ENCODE data around the gene KRTAP4-8. TPM values are rescaled to one million over a fixed set of nuclear protein-coding genes. Genes with fewer than 3 reads are reported as not detected.

The KRTAP4-8 gene
- total and polyA plus RNA-seq, 2 of the 8 experiments (the other 6 are each of a cell fraction or from before 2014, with no cell fraction given) = not detected

DNA sequence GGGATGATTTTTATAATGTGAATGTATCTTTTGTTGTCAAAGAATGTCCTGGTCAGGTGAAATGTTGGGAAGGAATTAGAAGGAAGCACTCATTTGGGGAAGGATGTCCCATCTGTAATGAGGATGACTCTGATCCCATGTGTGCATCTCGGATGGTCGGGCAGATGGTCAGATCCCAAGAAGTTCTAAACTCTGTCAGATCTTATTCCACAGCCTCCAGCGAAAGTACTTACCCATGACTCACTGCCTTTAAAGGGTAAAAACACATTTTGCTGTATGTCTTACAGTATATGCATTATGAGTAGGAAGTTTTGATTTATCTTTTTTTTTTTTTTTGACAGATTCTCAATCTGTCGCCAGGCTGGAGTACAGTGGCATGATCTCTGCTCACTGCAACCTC lies 20.8 kb upstream of the KRTAP4-8 start:
- Histone ChIP-seq H2AFZ (ENCODE audit: low read length) (no peak overlapping the region), H2BK15ac (ENCODE audit: low read length) (no peak overlapping the region), H2BK5ac (ENCODE audit: low read depth, low read length) (no peak overlapping the region), H3K4me3 (ENCODE audit: extremely low read depth in 1 of 4, insufficient read depth in 2 of 4, low read depth in 3 of 4, low read length in 4 of 4) (no peak overlapping the region), H3K56ac (replicated peaks; ENCODE audit: insufficient read length, low read depth, low read length) (no peak overlapping the region), H3K79me2 (ENCODE audit: control insufficient read depth in 1 of 2, insufficient read depth in 2 of 2, low read length in 2 of 2) (no peaks in the 10 kb centered on the region), H4K91ac (replicated peaks; ENCODE audit: insufficient read length, low read length) (no peak overlapping the region), H3K14ac (ENCODE audit: insufficient read length) (no peak overlapping the region), H3K36me3 (ENCODE audit: control insufficient read depth in 2 of 4, insufficient read depth in 4 of 4, low read length in 3 of 4) (no peaks in the 10 kb centered on the region; a peak in 1 of 8 replicates), H2BK12ac (ENCODE audit: low read depth, low read length) (no peak overlapping the region), H3K79me1 (ENCODE audit: low read depth, low read length) (no peaks in the 10 kb centered on the region), H4K20me1 (replicated peaks in 1 of 2; ENCODE audit: control insufficient read depth in 1 of 2, insufficient read depth in 2 of 2, low read length in 2 of 2) (no peaks in the 10 kb centered on the region), H3K4me2 (ENCODE audit: insufficient read depth in 1 of 2, low read depth in 2 of 2, low read length in 2 of 2) (no peak overlapping the region), H3K4me1 (replicated peaks in 1 of 4; ENCODE audit: control insufficient read depth in 3 of 4, insufficient read depth in 4 of 4, low read length in 3 of 4) (no peaks in the 10 kb centered on the region), H2AK5ac (ENCODE audit: low read depth, low read length) (no peak overlapping the region), H3K23ac (ENCODE audit: insufficient read length) (no peak overlapping the region), H4K8ac (ENCODE audit: extremely low read depth, insufficient read depth, low read length) (no peak overlapping the region), H3K4ac (replicated peaks; ENCODE audit: insufficient read length, low read depth, low read length) (no peak overlapping the region), H2BK20ac (ENCODE audit: low read length) (no peak overlapping the region), H3K23me2 (ENCODE audit: low read depth, low read length) (no peaks in the 10 kb centered on the region; the same call in 1 of the 2 replicates), H3K18ac (ENCODE audit: extremely low read depth, low read length) (no peak overlapping the region), H3K27ac (ENCODE audit: low read depth, low read length) (no peak overlapping the region), H3K9ac (replicated peaks in 1 of 4; ENCODE audit: extremely low read depth in 1 of 4, low read depth in 3 of 4, low read length in 3 of 4) (no peak overlapping the region), H2BK120ac (replicated peaks; ENCODE audit: low read depth, low read length) (no peak overlapping the region), H4K5ac (ENCODE audit: insufficient read length, low read depth, low read length) (no peak overlapping the region), H3K27me3 (replicated peaks in 1 of 4; ENCODE audit: control insufficient read depth in 3 of 4, extremely low read depth in 1 of 4, insufficient read depth in 3 of 4, low read length in 3 of 4) (no peaks in the 10 kb centered on the region), H3K9me3 (ENCODE audit: insufficient read depth in 2 of 2, low read depth in 1 of 2, low read length in 1 of 2) (peaks cover 6 to 11% of the 10 kb centered on the region in 2 experiments; a peak in 2 of 4 replicates)
- WGBS, 2 experiments (ENCODE audit: extremely low coverage in 1 of 2, insufficient coverage in 1 of 2, insufficient read length in 1 of 2, insufficient replicate concordance in 2 of 2, low coverage in 1 of 2, low lambda C conversion rate in 2 of 2, missing lambda C conversion rate in 1 of 2) = 90% methylated on average over 4 of the region's 4 CpGs; no CpG with 5 or more reads in 1 of the 2 experiments
- DNase-seq (ENCODE audit: low read depth in 1 of 2, low spot score in 2 of 2) (no peak), FAIRE-seq (no peak)
- CTCF ChIA-PET (ENCODE audit: partially characterized antibody) = no interaction called here
- POLR2A ChIA-PET (ENCODE audit: partially characterized antibody) = no interaction called here
- TF ChIP-seq, protein P1, sequence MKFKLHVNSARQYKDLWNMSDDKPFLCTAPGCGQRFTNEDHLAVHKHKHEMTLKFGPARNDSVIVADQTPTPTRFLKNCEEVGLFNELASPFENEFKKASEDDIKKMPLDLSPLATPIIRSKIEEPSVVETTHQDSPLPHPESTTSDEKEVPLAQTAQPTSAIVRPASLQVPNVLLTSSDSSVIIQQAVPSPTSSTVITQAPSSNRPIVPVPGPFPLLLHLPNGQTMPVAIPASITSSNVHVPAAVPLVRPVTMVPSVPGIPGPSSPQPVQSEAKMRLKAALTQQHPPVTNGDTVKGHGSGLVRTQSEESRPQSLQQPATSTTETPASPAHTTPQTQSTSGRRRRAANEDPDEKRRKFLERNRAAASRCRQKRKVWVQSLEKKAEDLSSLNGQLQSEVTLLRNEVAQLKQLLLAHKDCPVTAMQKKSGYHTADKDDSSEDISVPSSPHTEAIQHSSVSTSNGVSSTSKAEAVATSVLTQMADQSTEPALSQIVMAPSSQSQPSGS (IDR thresholded peaks at IDR 0.05; ENCODE audit: low read length) = no peak
- no peak for TF ChIP-seq SUZ12 (IDR thresholded peaks at IDR 0.05; ENCODE audit: low read length)
- no peak for TF ChIP-seq GTF2F1 (IDR thresholded peaks at IDR 0.05; ENCODE audit: borderline replicate concordance, low read depth, low read length)
- TF ChIP-seq CBX5 (IDR thresholded peaks at IDR 0.05; ENCODE audit: low read depth, low read length) = no peak
- no peak for TF ChIP-seq TCF12 (IDR thresholded peaks at IDR 0.05; ENCODE audit: low read depth, low read length)
- no peak for TF ChIP-seq CREB1 (IDR thresholded peaks at IDR 0.05)
- TF ChIP-seq CHD2 (IDR thresholded peaks at IDR 0.05; ENCODE audit: low read length) = no peak
- TF ChIP-seq SIX5 (IDR thresholded peaks at IDR 0.05; ENCODE audit: low read depth, low read length) = no peak
- no peak for TF ChIP-seq RXRA (IDR thresholded peaks at IDR 0.05; ENCODE audit: insufficient read depth, low read depth, low read length)
- TF ChIP-seq GABPA (IDR thresholded peaks at IDR 0.05; ENCODE audit: borderline replicate concordance, insufficient read depth, low read length) = no peak
- TF ChIP-seq RAD21 (IDR thresholded peaks at IDR 0.05 in 1 of 2, conservative IDR thresholded peaks at IDR 0.05 in 1 of 2; ENCODE audit: low read depth in 2 of 2, low read length in 2 of 2) = no peak
- TF ChIP-seq SIN3A (conservative IDR thresholded peaks at IDR 0.05 in 1 of 2, IDR thresholded peaks at IDR 0.05 in 1 of 2; ENCODE audit: low read depth in 1 of 2, low read length in 2 of 2) = no peak
- TF ChIP-seq YY1 (IDR thresholded peaks at IDR 0.05; ENCODE audit: low read depth, low read length) = no peak
